Neuronal stem cell (in vitro differentiated cells): Measurements from ENCODE around the gene DOCK3.

Experiments used
- DNase-seq: peaks from one replicate; pipeline ENCODE4 v3.0.0-alpha.2; 2013; ENCODE audit warnings: low spot score
- H2AFZ ChIP-seq: one replicate; pipeline ENCODE4 v1.6.1; 2013; ENCODE audit warnings: mild to moderate bottlenecking, low read length, inconsistent platforms
- H2AK5ac ChIP-seq: 2 replicates; pipeline ENCODE4 v1.6.1; 2013; ENCODE audit warnings: low read depth, mild to moderate bottlenecking, inconsistent platforms, low read length, moderate library complexity, mixed read lengths
- H2BK120ac ChIP-seq: 2 replicates; pipeline ENCODE4 v1.6.1; 2013; ENCODE audit warnings: low read depth, mild to moderate bottlenecking, inconsistent platforms, low read length, moderate library complexity, mixed read lengths
- H2BK12ac ChIP-seq: one replicate; pipeline ENCODE4 v1.6.1; 2013; ENCODE audit warnings: low read length, inconsistent platforms
- H2BK15ac ChIP-seq: 2 replicates; pipeline ENCODE4 v1.6.1; 2013; ENCODE audit warnings: mild to moderate bottlenecking, low read length, inconsistent platforms, mixed read lengths
- H2BK5ac ChIP-seq: one replicate; pipeline ENCODE4 v1.6.1; 2013; ENCODE audit warnings: inconsistent platforms, mild to moderate bottlenecking, low read length, moderate library complexity
- H3K14ac ChIP-seq: one replicate; pipeline ENCODE4 v1.6.1; 2013; ENCODE audit warnings: low read length, inconsistent platforms
- H3K18ac ChIP-seq: 2 replicates; pipeline ENCODE4 v1.6.1; 2013; ENCODE audit warnings: low read length, inconsistent platforms
- H3K23ac ChIP-seq: 2 replicates; pipeline ENCODE4 v1.6.1; 2013; ENCODE audit warnings: low read depth, mild to moderate bottlenecking, mixed read lengths, low read length, inconsistent platforms; ENCODE audit not compliant: poor library complexity
- H3K27ac ChIP-seq: replicated peaks from 3 replicates; pipeline ENCODE4 v1.5.1; 2013; ENCODE audit warnings: low read length, inconsistent platforms
- H3K27me3 ChIP-seq, 3 experiments: 2 replicates each; pipeline ENCODE4 v1.6.1; 2013; ENCODE audit warnings: low read length in 3 of 3, mild to moderate bottlenecking in 2 of 3, inconsistent platforms in 1 of 3, low read depth in 1 of 3, mixed read lengths in 1 of 3, moderate library complexity in 1 of 3; ENCODE audit not compliant: control insufficient read depth in 3 of 3, insufficient read depth in 3 of 3
- H3K36me3 ChIP-seq, 2 donors: replicated peaks in 1 of 2; 2 replicates each; pipeline ENCODE4 v1.6.1; 2013; ENCODE audit warnings: low read length in 2 of 2; ENCODE audit not compliant: control insufficient read depth in 2 of 2, insufficient read depth in 2 of 2
- H3K4ac ChIP-seq: 2 replicates; pipeline ENCODE4 v1.6.1; 2013; ENCODE audit warnings: inconsistent platforms, mild to moderate bottlenecking, low read length, moderate library complexity
- H3K4me1 ChIP-seq, 2 donors: 1 replicate in 1 of 2; 2 replicates in 1 of 2; pipeline ENCODE4 v1.6.1; 2013; ENCODE audit warnings: low read length in 2 of 2, low read depth in 1 of 2; ENCODE audit not compliant: control insufficient read depth in 2 of 2, insufficient read depth in 1 of 2
- H3K4me2 ChIP-seq: one replicate; pipeline ENCODE4 v1.6.1; 2013; ENCODE audit warnings: mild to moderate bottlenecking, low read length, inconsistent platforms; ENCODE audit not compliant: insufficient read depth, poor library complexity, severe bottlenecking
- H3K4me3 ChIP-seq, 2 donors: 2 replicates each; pipeline ENCODE4 v1.5.1; 2013; ENCODE audit warnings: low read length in 2 of 2, mild to moderate bottlenecking in 2 of 2, inconsistent platforms in 1 of 2, moderate library complexity in 1 of 2
- H3K79me1 ChIP-seq: one replicate; pipeline ENCODE4 v1.6.1; 2013; ENCODE audit warnings: low read depth, mild to moderate bottlenecking, inconsistent platforms, low read length, moderate library complexity
- H3K9ac ChIP-seq: one replicate; pipeline ENCODE4 v1.6.1; 2013; ENCODE audit warnings: mild to moderate bottlenecking, low read depth, low read length, inconsistent platforms; ENCODE audit not compliant: poor library complexity
- H3K9me3 ChIP-seq, 2 donors: replicated peaks in 1 of 2; 2 replicates each; pipeline versions ENCODE3 to v1.6.1; 2013; ENCODE audit warnings: low read length in 2 of 2, mild to moderate bottlenecking in 2 of 2, inconsistent platforms in 1 of 2, low read depth in 1 of 2, mixed read lengths in 1 of 2, moderate library complexity in 1 of 2; ENCODE audit not compliant: control insufficient read depth in 2 of 2, insufficient read depth in 1 of 2
- H4K8ac ChIP-seq: one replicate; pipeline ENCODE4 v1.6.1; 2013; ENCODE audit warnings: low read depth, mild to moderate bottlenecking, inconsistent platforms, low read length, moderate library complexity
- H4K91ac ChIP-seq: one replicate; pipeline ENCODE4 v1.6.1; 2013; ENCODE audit warnings: low read length, low read depth, mild to moderate bottlenecking, inconsistent platforms; ENCODE audit not compliant: poor library complexity
- WGBS, 2 donors: extraction: QIAGEN DNeasy Blood & Tissue Kit; methylation state at CpG; one replicate each; pipeline ENCODE4 v1.1.7; 2013; ENCODE audit warnings: missing lambda C conversion rate in 2 of 2, mixed read lengths in 1 of 2; ENCODE audit not compliant: insufficient read length in 2 of 2, insufficient replicate concordance in 1 of 2; ENCODE audit errors: extremely low coverage in 2 of 2; 5-methylcytosine and 5-hydroxymethylcytosine counted together

Gene DOCK3

DNA sequence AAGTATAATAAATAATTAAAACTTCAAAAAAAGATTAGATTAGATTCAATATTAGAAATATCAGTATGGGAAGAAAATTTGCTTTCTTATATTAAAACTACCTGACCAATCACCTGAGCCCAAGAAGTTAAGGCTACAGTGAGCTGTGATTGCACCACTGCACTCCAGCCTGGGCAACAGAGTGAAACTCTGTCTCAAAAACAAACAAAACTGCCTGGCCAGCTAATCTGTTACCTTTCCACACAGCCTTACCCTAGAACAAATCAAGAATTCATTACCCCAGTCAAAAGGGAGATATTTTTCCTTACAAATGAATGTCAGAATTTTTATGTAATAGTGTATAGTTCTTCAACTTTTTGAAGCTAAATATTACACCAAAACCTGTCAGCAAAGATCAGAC lies 593.4 kb downstream of the DOCK3 start:
- Histone ChIP-seq H3K9me3 (no peaks in the 10 kb centered on the region), H2BK5ac (no peak overlapping the region), H3K79me1 (no peaks in the 10 kb centered on the region), H3K4me3 (no peak overlapping the region), H3K4ac (no peak overlapping the region), H3K18ac (no peak overlapping the region), H2AFZ (no peak overlapping the region), H3K36me3 (no peaks in the 10 kb centered on the region), H3K14ac (no peak overlapping the region), H3K4me1 (no peaks in the 10 kb centered on the region), H3K9ac (no peak overlapping the region), H2AK5ac (no peak overlapping the region), H2BK120ac (no peak overlapping the region), H3K23ac (no peak overlapping the region), H2BK12ac (no peak overlapping the region), H3K27me3 (no peaks in the 10 kb centered on the region), H2BK15ac (no peak overlapping the region), H3K4me2 (no peak overlapping the region), H4K91ac (no peak overlapping the region), H4K8ac (no peak overlapping the region), H3K27ac (no peak overlapping the region)
- no peak for DNase-seq

DNA sequence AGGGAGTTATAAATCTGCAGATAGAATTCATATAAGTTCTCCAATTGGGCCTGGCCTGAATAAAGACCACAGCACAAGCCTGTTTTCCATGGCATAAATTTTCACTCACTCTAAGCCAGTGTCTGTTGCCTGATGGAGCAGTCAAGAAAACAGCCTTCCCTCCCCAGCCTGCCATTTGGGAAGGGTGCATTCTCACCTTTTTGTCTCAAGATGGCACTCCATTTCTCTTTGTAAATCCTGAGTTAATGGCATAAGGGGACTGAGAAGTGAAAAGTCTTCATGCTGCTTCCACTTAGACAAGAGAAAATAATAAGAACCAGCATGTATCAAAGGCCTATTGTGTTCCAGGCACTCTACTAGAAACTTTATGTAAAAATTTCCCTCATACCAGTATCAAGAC lies 594.7 kb downstream of the DOCK3 start:
- DNase-seq = no peak
- Histone ChIP-seq H3K4ac (no peak overlapping the region), H2BK120ac (no peak overlapping the region), H3K36me3 (no peaks in the 10 kb centered on the region), H3K9me3 (no peaks in the 10 kb centered on the region), H3K4me1 (no peaks in the 10 kb centered on the region), H2BK15ac (no peak overlapping the region), H3K79me1 (no peaks in the 10 kb centered on the region), H2BK12ac (no peak overlapping the region), H4K8ac (no peak overlapping the region), H3K27me3 (no peaks in the 10 kb centered on the region), H3K18ac (no peak overlapping the region), H3K27ac (no peak overlapping the region), H3K4me2 (no peak overlapping the region), H2AK5ac (no peak overlapping the region), H3K9ac (no peak overlapping the region), H3K23ac (no peak overlapping the region), H2AFZ (no peak overlapping the region), H2BK5ac (no peak overlapping the region), H3K14ac (no peak overlapping the region), H4K91ac (no peak overlapping the region), H3K4me3 (no peak overlapping the region)

- no peak overlapping the region for H3K18ac ChIP-seq
- no peak overlapping the region for H2BK120ac ChIP-seq
Measured at GRCh38 chr3:51270559-51270958, 595.8 kb downstream of the DOCK3 start.

DNA sequence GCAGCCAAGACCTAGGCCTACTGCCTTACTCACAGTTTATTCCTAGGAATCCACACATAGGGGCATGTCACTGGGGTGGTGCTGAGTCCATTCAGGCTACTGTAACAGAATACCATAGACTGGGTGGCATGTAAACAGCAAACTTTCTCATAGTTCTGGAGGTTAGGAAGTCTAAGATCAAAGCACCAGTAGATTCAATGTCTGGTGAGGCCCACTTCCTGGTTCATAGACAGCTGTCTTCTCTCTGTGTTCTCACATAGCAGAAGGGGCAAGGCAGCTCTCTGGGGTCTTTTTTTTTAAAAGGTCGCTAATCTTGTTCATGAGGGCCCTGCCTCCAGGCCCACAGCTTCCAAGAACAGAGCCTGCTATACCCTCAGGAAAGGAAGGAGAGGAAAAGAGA lies 596.4 kb downstream of the DOCK3 start:
- Histone ChIP-seq H4K91ac (no peak overlapping the region), H4K8ac (no peak overlapping the region), H2BK5ac (no peak overlapping the region), H3K4me1 (peaks cover 0 to 3% of the 10 kb centered on the region in 2 donors), H2BK120ac (no peak overlapping the region), H2BK12ac (no peak overlapping the region), H3K23ac (no peak overlapping the region), H3K18ac (no peak overlapping the region), H2BK15ac (no peak overlapping the region), H2AK5ac (no peak overlapping the region), H3K4me2 (no peak overlapping the region), H2AFZ (no peak overlapping the region), H3K36me3 (no peaks in the 10 kb centered on the region), H3K9ac (no peak overlapping the region), H3K4me3 (no peak overlapping the region), H3K79me1 (no peaks in the 10 kb centered on the region), H3K9me3 (no peaks in the 10 kb centered on the region), H3K27me3 (no peaks in the 10 kb centered on the region), H3K27ac (no peak overlapping the region), H3K14ac (no peak overlapping the region), H3K4ac (no peak overlapping the region)
- no peak for DNase-seq
- no CpG with 5 or more reads among the region's 1 CpG for WGBS, 2 donors

More at GRCh38 chr3:51270559-51270958, 595.8 kb downstream of the DOCK3 start:
- no peak overlapping the region for H3K23ac ChIP-seq
- no peak overlapping the region for H4K91ac ChIP-seq
- H2BK15ac ChIP-seq = no peak overlapping the region
- H3K4me1 ChIP-seq = peaks cover 0 to 3% of the 10 kb centered on the region in 2 donors
- no peak overlapping the region for H3K9ac ChIP-seq
- H3K27me3 ChIP-seq = no peaks in the 10 kb centered on the region
- no peak overlapping the region for H4K8ac ChIP-seq
- no peak overlapping the region for H2BK5ac ChIP-seq
- H3K27ac ChIP-seq = no peak overlapping the region
- H3K4me2 ChIP-seq = no peak overlapping the region
- H3K4ac ChIP-seq = no peak overlapping the region
- peak overlapping the region in 1 of 2 donors; percentile 24 for H3K4me3 ChIP-seq
- no peaks in the 10 kb centered on the region for H3K36me3 ChIP-seq
- H3K14ac ChIP-seq = no peak overlapping the region
- no peak overlapping the region for H2BK12ac ChIP-seq
- H2AFZ ChIP-seq = no peak overlapping the region
- WGBS, 2 donors = no CpG with 5 or more reads among the region's 3 CpGs
- no peak for DNase-seq
- H3K79me1 ChIP-seq = no peaks in the 10 kb centered on the region
- no peaks in the 10 kb centered on the region for H3K9me3 ChIP-seq
- H2AK5ac ChIP-seq = no peak overlapping the region
